DND-41 (cell line): ENCODE data around the gene MICAL2.

Experiments used
- ATAC-seq: fragments of 200-7000 bp; cut with Tn5 transposase; 3 replicates; pipeline ENCODE4 v1.9.1; 2021; ENCODE audit warnings: low read depth; ENCODE audit not compliant: insufficient read depth
- DNase-seq: peaks from one replicate; pipeline ENCODE4 v3.0.0-alpha.2; 2020
- H2AFZ ChIP-seq: 2 replicates; pipeline ENCODE4 v1.6.0; 2012; ENCODE audit warnings: low read depth, low read length
- H3K27ac ChIP-seq: 2 replicates; pipeline ENCODE4 v1.5.1; 2012; ENCODE audit warnings: low read length, inconsistent platforms
- H3K27me3 ChIP-seq: fragments of 200-600 bp; sonication (generic); 2 replicates; pipeline ENCODE4 v1.6.0; 2012; ENCODE audit warnings: low read length, mild to moderate bottlenecking, inconsistent platforms; ENCODE audit not compliant: insufficient read depth, poor library complexity
- H3K36me3 ChIP-seq: 2 replicates; pipeline ENCODE4 v1.5.1; 2012; ENCODE audit warnings: low read length, inconsistent platforms; ENCODE audit not compliant: insufficient read depth
- H3K4me1 ChIP-seq: 2 replicates; pipeline ENCODE4 v1.5.1; 2012; ENCODE audit warnings: mild to moderate bottlenecking, low read length; ENCODE audit not compliant: insufficient read depth
- H3K4me2 ChIP-seq: 2 replicates; pipeline ENCODE4 v1.6.0; 2012; ENCODE audit warnings: mild to moderate bottlenecking, moderate library complexity, low read length, inconsistent platforms; ENCODE audit not compliant: insufficient read depth
- H3K4me3 ChIP-seq, 2 experiments: fragments of 200-600 bp in 1 of 2; shearing (Covaris generic) in 1 of 2; 2 replicates each; pipeline ENCODE4 v1.5.1; 2012 to 2016; ENCODE audit warnings: inconsistent platforms in 2 of 2, low read length in 2 of 2, mild to moderate bottlenecking in 2 of 2, low read depth in 1 of 2, moderate library complexity in 1 of 2
- H3K79me2 ChIP-seq: 2 replicates; pipeline ENCODE4 v1.6.0; 2012; ENCODE audit warnings: low read length, inconsistent platforms; ENCODE audit not compliant: insufficient read depth
- H3K9ac ChIP-seq: 2 replicates; pipeline ENCODE4 v1.6.0; 2012; ENCODE audit warnings: low read depth, mild to moderate bottlenecking, inconsistent platforms, low read length, moderate library complexity
- H3K9me3 ChIP-seq: 2 replicates; pipeline ENCODE4 v1.5.1; 2012; ENCODE audit warnings: low read length, moderate library complexity, mild to moderate bottlenecking, inconsistent platforms; ENCODE audit not compliant: insufficient read depth, severe bottlenecking
- H4K20me1 ChIP-seq: 2 replicates; pipeline ENCODE4 v1.6.0; 2012; ENCODE audit warnings: low read length; ENCODE audit not compliant: insufficient read depth
- EZH2 ChIP-seq: IDR thresholded peaks from 3 replicates; pipeline ENCODE4 v1.6.1; 2012; ENCODE audit warnings: borderline replicate concordance, low read depth, mild to moderate bottlenecking, moderate library complexity, low read length, inconsistent platforms; ENCODE audit not compliant: severe bottlenecking
- TF ChIP-seq, protein P1 (sequence below): IDR thresholded peaks from 2 replicates; pipeline ENCODE4 v1.5.1; 2012; ENCODE audit warnings: borderline replicate concordance, low read length, moderate library complexity, mild to moderate bottlenecking; ENCODE audit not compliant: poor library complexity, severe bottlenecking; ENCODE audit errors: extremely low read depth

The MICAL2 gene

DNA sequence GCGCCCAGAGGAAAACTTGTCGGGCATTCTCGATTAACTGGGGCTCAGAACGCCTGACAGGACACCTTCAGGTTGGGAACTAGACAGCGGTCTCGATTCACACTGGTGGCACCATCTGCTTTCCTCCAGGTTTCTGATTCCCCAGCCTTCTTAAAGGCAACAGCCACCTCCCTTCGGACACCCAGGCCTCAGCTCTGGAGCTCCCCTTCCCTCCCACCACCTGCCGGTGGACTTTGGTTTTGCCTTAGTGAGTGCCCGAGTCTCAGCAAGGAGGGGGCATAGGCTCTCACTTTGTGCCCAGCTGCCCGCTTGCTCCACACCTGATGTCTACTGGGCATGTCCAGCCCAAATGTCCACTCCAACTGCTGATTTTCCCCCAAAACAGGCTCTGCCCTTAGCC is 156.6 kb downstream of the MICAL2 start:
- Histone ChIP-seq H2AFZ (no peak overlapping the region), H3K36me3 (no peaks in the 10 kb centered on the region), H3K4me1 (0 out of 2 replicates have a peak, but pooled peaks cover 2% of the 10 kb centered on the region), H3K9ac (no peak overlapping the region), H4K20me1 (no peaks in the 10 kb centered on the region), H3K27ac (no peak overlapping the region), H3K4me2 (no peak overlapping the region), H3K79me2 (no peaks in the 10 kb centered on the region), H3K9me3 (no peaks in the 10 kb centered on the region), H3K27me3 (no peaks in the 10 kb centered on the region), H3K4me3 (no peak overlapping the region)
- no peak for DNase-seq
- ATAC-seq = no peak
- TF ChIP-seq, protein P1, sequence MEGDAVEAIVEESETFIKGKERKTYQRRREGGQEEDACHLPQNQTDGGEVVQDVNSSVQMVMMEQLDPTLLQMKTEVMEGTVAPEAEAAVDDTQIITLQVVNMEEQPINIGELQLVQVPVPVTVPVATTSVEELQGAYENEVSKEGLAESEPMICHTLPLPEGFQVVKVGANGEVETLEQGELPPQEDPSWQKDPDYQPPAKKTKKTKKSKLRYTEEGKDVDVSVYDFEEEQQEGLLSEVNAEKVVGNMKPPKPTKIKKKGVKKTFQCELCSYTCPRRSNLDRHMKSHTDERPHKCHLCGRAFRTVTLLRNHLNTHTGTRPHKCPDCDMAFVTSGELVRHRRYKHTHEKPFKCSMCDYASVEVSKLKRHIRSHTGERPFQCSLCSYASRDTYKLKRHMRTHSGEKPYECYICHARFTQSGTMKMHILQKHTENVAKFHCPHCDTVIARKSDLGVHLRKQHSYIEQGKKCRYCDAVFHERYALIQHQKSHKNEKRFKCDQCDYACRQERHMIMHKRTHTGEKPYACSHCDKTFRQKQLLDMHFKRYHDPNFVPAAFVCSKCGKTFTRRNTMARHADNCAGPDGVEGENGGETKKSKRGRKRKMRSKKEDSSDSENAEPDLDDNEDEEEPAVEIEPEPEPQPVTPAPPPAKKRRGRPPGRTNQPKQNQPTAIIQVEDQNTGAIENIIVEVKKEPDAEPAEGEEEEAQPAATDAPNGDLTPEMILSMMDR = no peak
- no peak for TF ChIP-seq EZH2

DNA sequence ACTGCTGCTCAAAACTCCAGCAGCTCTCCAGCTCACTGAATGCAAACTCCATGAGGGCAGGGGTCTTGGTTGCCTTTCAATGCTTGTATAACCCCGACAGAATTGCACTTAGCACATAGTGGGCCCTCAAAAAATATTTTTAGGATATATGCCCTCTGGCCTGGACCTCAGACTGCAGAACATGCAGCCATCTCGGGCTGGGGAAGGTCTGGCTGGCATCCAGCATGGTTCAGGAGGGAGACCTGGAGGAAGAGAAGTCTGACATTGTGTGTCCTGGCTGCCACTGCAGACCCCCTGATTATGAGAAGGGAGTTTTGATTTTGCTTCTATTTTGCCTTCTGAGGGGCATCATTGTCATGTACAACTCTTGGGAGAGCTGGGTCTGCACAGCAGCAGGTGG is 157.5 kb downstream of the MICAL2 start:
- H3K36me3 ChIP-seq = no peaks in the 10 kb centered on the region
- no peaks in the 10 kb centered on the region for H3K79me2 ChIP-seq
- H3K27me3 ChIP-seq = no peaks in the 10 kb centered on the region
- H2AFZ ChIP-seq = no peak overlapping the region
- TF ChIP-seq, protein P1 = no peak
- TF ChIP-seq EZH2 = no peak
- H3K4me2 ChIP-seq = no peak overlapping the region
- 0 out of 2 replicates have a peak, but pooled peaks cover 2% of the 10 kb centered on the region for H3K4me1 ChIP-seq
- no peaks in the 10 kb centered on the region for H4K20me1 ChIP-seq
- H3K27ac ChIP-seq = no peak overlapping the region
- no peak overlapping the region for H3K9ac ChIP-seq
- ATAC-seq = no peak
- H3K9me3 ChIP-seq = no peaks in the 10 kb centered on the region
- no peak for DNase-seq
- H3K4me3 ChIP-seq = no peak overlapping the region

DNA sequence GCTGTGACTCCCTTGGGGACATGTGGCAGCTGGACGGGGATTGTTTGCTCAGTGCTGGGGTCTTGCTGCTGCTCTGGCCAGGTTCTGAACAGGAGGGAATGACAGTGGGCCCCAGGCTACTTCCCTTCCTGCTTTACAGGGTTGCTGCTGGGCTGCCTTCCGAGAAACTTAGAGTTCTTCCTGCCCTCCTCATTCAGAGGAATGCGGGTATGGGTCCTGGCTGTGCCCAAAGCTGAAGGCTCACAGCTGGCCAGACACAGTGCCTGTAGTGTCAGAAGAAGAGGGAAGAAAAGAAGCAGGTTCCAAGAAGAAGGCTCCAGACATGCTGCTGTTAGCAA is 158.7 kb downstream of the MICAL2 start:
- Histone ChIP-seq H3K79me2 (no peaks in the 10 kb centered on the region), H3K27ac (no peak overlapping the region), H3K4me2 (no peak overlapping the region), H3K27me3 (no peaks in the 10 kb centered on the region), H3K36me3 (no peaks in the 10 kb centered on the region), H2AFZ (no peak overlapping the region), H3K9me3 (no peaks in the 10 kb centered on the region), H3K4me1 (0 out of 2 replicates have a peak, but pooled peaks cover 2% of the 10 kb centered on the region), H3K9ac (no peak overlapping the region), H3K4me3 (no peak overlapping the region), H4K20me1 (no peaks in the 10 kb centered on the region)
- TF ChIP-seq, protein P1 = no peak
- no peak for TF ChIP-seq EZH2
- DNase-seq (no peak), ATAC-seq (no peak)
